Lower leg skin (tissue), 3 donors: Measurements from ENCODE around the gene IGSF8.

Source experiments
- CTCF ChIP-seq, 3 donors: fragments of 450-650 bp; IDR thresholded peaks; one replicate each; pipeline ENCODE4 v1.5.1; 2016; ENCODE audit warnings: antibody characterized with exemption in 3 of 3, mild to moderate bottlenecking in 3 of 3, moderate library complexity in 2 of 3
- POLR2A ChIP-seq, 2 donors: fragments of 450-650 bp; IDR thresholded peaks; one replicate each; pipeline ENCODE4 v1.6.1; 2016 to 2017; ENCODE audit warnings: antibody characterized with exemption in 2 of 2, mild to moderate bottlenecking in 1 of 2, moderate library complexity in 1 of 2

GRCh38 chr1:160082487-160082886 is 15.9 kb downstream of the IGSF8 start:
- no peak for TF ChIP-seq POLR2A (IDR thresholded peaks at IDR 0.05)
- TF ChIP-seq CTCF (IDR thresholded peaks at IDR 0.05), result no peak
